NCI-H1694 (cell line): ENCODE results near the gene SMYD2.

Experiments used
- DNase-seq: peaks from one replicate; lab custom pipeline; 2025; lab: John Stamatoyannopoulos, UW

Gene SMYD2

DNA sequence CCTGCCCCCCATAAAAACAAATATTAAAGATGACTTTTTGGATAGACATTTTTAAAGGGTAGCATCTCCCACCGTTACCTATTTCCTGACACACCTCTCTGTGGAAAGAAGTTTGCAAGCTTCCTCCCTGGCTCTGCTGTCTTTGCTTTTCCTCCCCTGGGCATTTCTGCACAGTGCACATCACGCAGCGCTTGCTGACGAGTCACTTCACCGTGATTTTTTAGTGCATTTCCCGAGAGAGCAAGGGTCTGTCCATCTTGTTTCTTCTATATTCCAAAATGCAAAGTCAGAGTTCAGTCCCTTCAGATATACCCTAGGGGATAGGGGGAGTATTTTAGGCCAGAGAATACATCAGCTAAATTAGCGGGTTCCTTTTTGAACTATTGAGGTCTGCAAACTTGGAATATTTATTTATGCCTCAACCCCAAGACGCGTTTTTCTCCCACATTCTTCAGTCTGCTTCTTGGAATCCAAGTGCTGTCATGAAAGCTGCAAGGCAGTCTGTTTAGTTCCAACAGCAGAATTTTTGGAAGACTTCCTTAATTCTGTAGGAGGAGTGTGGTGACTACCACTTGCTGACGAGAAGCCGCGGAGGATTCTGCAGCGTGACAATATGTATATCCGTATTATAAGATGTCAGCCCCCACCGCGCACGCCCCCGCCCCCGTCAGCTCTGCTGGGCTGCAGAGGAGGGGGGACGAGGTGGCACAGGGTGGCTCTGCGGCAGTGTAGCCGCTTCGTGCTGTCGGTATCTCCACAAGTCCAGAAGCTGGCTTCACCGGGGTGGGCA, 22.4 kb downstream of the SMYD2 start:
- DNase-seq, result no peak

DNA sequence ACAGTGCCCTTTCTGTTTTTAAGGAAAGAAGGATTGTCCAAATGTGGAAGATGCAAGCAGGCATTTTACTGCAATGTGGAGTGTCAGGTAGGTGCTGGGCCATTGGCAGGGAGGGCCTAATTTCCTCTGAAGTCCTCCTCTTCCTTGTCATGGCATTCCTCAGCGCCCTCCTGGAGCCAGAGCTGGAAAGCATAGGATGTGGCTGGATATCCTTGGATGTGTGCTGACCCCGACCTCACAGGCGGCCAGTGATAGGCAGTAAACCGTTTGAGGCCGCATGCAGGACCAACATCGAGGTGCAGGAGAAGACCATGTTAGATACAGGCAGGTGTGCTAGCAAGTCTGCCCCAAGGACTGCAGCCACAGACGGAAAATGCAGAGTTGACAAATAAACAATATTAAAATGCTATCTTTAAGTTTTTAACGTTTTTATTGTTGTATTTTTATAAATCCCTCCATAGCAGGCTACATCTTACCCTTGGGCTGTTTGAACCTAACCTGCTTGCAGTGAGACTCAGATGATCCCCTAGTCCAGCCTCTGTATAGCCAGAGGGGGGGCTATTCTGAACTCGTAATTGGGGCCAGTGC, 24.3 kb downstream of the SMYD2 start:
- DNase-seq, result no peak

DNA sequence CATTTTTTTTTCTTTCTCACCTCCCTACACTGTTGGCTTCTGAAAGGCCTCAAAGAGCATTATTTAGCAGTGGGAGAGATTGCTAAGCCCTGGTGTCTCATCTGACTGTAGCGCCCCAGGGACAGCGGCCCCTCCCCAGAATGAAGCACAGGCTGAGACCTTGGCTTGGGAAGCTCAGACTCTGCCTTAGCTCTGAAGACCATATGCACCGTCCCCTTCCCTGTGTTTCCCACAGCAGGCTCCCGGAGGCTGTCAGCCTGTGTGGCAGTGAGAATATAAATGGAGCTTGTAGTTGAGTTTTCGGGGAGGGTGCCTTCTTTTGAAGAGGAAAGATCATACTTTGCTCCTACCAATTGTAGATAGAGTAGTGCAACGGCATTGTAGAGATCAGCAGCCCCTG, 25.3 kb downstream of the SMYD2 start:
- DNase-seq, result no peak

DNA sequence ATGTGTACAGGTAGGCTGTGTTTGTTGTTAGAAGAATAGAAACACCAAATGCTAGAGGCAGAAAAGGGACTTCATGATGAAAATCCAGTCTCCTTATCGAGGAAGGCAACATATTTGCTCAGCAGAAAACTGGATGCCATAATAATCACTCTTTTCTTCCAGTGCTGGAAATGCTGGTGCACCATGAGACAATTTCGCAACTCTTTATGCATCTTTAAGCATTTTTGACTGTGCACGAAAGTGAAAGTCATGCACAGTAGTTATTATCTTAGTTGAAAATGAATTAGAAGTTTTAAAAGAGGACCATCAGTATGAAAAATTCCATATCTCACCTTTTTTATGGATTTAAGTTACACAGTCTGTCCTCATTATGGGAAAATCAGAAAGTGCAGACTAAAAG, 29.1 kb downstream of the SMYD2 start:
- no peak for DNase-seq

DNA sequence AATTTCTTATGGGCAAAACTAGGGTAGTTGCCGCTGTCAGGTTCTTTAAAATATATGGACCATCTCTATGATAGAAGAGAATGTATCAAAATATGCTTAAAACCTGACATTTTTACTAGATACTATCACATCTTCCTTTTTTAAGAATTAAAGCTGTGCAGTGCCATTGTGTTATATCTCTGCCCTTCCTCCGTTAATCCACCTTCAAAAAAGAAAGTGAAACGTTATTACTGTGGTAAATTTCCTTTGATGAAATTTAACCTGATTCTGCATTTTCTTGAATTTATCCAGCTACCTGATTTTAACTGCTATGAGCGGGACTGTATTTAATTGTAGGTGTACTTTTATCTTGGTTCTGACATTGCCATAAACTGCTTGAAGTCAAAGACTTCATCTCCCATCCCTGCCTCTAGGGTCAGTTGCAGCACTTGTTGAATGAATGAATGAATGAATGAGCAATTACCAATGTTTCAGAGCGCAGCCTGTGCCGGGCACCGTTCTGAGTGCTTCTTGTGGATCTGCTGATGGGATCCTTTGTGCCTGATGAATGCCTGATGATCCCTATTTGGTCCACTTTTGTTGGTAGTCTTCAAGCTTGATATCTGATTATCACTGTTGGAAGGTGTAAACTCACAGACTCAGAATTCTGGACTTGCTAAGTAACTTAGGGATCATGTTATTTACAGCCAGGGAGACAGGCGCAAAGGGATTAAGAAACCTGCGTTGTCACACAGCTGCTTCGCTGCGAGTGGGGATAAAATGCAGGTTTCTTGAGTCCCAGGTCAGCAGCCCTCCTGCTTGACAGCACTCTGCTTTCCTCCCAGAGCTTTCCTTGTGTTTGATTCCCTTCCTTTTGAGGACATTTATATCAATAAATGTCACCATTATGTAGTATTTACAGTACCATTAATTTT, 30.1 kb downstream of the SMYD2 start:
- no peak for DNase-seq

DNA sequence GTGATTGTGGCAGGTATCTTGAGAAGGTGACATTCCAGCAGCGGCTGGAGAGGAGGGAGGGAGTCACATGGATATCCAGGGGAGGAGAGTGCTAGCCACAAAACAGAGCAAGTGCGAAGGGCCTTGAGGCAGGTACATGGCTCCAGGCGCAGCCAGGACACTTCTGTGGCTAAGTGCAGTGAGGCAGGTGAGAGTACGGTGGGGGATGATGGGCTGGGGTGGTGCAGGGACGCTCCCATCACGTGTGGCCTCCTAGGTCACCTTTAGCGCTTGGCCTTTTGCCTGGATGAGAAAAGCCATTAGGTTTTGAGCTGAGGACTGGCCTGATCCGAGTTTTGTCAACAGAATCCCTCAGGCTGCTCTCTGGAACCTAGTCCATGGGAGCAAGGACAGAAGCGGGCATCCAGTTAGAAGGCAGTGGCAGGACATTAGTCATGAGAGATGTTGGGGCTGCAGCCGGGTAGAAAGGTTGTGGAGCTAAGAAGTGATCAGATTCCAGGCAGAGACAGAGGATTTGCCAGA, 31.6 kb downstream of the SMYD2 start:
- no peak for DNase-seq

DNA sequence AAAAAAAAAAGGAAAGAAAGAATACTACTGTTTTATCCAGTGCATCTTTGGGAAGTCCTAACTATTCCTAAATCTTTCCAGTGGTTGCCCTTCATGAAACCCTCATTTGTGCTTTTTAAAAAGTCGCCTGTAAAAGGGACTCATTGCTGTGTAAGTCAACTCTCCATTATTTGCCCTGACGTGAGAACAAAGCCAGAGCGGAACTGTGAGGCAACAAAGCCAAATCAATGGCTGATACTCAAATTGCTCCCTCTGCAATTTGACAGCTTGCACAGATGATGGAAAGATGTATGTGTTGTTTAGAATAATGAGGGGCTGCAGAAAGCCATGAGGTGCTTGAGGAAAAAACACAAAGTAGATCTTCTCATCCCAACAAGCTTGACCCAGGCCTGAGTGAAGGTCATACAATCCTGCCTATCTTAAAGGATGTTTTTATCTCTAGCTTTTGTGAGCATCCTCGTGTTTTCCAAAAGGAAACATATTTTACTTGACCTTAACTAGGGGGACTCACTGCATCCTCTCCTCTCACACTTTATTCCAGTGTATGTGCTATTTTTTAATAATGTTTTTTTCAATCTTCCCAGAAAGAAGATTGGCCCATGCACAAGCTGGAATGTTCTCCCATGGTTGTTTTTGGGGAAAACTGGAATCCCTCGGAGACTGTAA, 33.4 kb downstream of the SMYD2 start:
- no peak for DNase-seq

DNA sequence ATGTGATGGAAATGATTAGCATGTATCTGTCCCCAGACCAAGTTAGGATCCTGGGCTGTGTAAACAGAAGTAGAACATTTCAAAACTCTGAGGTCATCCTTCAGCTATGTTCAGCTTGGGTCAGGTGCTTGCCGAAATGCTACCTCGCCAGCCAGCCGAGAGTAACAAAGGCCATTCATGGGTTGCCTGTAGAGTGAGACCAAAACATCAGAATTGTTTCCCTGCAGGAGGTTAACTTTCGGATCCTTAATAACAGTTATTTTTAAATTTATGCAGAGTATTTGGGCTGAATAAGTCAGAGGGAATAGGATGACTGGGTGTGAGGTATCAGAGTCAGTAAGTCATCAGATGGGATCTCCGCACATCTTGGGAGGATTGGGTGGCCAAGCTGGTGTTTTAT, 35.6 kb downstream of the SMYD2 start:
- DNase-seq, result no peak

DNA sequence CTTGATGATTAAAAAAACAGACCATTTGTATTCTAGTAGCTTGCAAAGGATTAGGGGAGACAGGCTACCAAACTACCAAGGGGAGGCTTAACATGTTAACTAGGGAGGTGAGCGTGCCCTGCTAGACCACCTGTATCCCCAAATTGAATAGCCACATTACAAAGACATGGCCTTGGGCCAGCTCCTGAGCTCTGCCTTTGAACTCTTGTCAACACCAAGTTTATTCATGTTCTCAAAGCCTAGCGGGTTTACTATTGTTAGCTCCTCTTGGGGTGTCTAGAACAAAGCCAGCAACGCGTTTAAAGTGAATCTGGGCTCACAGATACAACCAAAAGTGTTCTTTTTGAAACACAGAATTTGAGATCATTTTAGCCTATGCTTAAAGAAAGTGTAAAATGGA, 36.3 kb downstream of the SMYD2 start:
- DNase-seq, result no peak

DNA sequence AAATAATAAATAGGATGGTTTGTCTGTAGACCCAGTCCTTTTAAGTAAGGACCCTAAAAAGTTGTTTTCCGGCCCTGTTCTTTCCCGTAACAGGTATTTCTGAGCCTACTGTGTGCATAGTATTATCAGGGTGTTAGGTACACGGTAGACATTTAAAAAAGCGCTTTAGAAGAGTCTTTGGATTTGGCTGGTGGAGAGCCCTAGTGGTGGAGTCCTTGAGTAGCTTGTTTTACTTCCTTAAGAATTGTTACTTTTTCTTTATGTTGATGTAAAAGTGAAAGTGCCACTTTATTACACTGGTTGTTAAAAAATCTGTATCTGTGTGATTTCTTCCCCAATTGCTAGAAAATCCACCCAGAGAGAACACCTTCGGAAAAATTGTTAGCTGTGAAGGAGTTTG, 36.8 kb downstream of the SMYD2 start:
- no peak for DNase-seq

DNA sequence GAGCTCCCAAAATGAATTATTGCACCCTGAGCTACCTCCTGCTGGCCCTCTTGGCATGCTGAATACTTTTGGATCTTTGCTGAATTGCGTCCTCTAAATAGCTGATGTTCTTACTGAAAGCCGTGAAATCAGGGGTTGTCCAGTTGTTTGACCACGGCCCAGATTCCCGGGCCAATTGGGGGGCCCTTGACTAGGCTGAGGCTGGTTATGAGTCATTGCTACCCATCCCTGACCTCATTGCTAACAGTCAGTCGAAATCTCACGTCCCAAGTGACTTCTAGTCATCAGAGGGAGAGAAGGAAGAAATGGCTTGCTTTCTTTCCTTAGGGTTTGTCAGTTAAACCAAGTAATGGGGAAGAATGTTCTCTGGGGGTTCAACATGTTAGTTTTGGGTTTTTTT, 37.4 kb downstream of the SMYD2 start:
- no peak for DNase-seq

DNA sequence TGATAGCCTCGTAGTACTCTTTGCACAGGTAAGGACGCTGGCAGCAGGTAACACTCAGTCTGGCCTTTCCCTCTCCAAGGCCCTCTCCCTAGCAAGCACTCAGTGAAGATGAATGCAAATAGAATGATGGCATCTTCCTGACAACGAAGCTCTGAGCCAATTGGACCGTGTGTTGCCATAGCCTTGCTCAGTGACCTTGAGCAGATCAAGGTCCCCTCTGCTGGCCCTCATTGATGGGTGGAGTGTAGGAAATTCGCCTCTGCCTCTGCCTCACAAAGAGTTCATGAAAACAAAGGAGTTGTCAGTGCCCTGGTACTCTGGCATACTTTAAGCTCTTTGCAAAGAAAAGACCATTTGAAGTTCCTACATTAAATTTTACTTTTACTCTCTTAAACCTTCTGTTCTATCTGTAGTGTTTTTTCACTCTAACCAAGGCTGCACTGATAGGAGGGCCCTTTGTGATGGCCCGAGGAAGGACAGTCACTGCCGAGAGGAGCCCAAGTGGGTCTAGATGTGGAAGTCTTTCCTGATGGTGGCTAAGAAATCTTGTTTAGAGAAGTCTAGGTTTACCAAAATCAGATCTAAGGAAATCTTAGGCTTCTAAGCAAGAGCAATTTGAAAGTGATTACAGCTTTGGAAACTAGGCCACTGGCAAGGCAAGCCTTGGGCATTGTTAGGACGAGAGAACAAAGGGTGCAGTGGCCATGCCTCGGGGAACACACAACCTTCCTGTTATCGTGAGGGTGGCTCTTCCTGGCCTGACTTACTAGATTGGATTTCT, 38.2 kb downstream of the SMYD2 start:
- no peak for DNase-seq

DNA sequence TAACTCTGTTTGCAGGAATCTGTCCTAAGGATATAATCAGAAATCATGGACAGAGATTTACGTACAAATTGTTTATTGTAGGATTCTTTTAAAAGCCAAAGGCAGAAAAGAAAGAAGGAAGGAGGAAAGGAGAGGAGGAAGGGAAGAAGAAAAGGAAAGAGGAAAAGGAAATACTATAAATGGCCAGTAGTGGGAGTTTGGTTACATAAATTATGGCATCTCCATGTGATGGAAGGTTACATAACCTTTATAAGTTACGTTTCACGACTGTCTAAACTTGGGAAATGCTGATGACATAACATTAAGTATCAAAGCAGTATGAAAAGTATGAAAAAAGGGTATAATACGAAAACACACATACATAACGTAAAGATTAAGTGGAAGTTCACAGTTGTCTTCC, 39.0 kb downstream of the SMYD2 start:
- DNase-seq, result peak; percentile 3

DNA sequence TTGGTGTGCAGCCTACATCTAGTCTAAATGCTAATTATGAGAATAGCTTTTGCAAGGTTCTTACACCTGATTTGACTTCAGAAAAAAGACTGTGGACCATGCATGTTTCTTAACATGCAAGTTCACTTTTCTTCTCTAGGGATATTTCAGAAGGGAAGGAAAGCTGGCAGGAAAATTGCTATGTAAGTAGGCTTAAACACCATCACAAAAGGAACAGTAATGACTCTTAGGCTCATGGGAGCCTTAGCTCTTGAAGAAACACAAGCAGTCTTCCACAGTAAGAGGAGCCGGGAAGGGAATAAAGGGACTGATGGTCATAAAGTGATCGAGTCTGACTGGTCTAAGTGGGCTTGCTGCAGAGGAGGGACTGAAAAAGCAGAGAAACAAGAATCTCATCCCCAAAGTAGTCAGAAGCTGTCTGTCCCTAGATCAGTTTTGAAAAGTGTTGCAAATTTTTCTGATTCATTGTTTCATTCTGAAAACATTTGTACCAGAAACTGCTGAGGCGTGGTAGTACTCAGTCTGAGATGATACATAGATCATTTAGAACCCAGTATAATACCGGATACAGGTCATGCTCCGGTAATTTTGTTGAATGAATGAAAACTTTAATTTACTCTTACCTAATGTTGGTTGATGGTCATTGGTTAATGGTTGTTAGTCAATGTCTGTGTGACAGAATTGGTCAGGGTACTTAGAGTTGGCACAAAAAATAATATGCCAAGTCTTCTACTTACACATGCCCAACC, 40.9 kb downstream of the SMYD2 start:
- DNase-seq, result no peak

DNA sequence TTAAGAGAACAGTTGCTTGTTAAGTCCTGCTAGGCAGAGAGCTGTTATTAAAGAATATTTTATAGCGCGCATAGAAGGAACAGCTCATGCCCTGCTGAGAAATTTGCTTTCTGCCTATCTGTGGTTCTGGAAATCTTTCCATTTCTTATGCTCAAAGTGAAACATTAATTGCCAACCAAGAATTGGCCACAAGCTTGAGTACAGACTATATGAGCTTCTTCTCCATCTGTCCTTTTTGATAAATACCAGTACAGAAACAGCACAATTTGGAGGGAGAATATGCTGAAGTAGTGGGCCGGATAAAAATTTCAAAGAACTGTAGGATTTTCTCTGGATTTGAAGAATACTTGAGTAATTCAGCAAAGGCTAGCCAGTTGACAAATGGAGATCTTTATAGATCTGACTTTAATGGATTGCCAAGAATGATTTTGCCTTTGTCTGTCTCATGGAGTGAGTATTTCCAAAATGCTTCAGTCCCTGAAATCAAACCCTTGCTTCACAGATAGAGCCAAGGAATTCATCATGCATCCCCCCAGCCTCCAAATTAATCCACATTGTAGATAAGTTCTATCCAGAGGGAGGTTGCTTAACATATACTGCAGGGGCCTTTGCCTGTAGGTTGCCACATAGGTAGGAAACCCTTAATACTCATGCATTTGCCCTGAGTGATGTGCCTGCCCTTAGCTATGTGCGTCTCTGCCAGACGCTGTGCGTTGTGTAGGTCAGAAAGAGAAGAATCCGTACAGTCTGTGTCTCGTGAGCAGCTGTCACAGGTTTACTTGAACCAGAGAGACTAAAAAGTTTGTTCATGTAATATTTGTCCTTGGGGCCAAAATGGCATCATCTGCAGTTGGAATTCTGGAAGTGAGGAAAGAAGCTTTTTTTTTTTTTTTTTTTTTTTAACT, 44.2 kb downstream of the SMYD2 start:
- no peak for DNase-seq

DNA sequence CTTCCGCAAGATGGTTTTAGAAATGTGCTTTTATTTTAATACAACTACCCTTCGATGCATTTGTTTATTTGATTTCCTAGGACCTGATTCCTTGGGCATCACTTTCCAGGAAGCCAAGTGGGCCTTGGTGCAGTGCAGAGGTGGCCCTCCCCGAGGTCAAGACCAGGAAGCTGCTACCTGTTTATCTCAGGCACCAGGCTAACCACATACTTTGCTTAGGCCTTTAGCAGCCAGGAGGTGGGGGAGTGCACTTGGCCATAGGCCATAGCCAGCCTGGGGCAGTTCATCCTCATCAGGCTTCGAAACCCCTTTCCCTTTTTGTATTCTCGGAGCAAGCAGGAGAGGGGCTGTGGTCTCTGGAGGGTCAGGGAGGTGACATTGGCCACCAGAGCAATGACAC, 45.4 kb downstream of the SMYD2 start:
- no peak for DNase-seq

DNA sequence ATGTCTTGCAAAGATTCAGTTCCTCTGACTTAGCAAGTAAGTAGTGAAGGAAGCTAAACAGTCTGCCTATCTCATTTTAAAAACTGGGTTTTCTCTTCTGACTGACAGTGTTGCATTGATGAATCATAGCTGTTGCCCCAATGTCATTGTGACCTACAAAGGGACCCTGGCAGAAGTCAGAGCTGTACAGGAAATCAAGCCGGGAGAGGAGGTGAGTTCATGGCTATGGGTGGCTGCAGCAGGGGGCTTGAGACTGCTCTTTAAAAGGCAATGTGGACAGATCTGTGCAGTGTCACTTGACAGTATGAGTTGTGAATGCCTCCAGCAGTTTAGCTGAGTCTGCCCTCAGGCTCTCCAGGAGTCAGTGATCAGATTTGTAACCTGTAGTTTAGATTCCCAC, 46.6 kb downstream of the SMYD2 start:
- no peak for DNase-seq

DNA sequence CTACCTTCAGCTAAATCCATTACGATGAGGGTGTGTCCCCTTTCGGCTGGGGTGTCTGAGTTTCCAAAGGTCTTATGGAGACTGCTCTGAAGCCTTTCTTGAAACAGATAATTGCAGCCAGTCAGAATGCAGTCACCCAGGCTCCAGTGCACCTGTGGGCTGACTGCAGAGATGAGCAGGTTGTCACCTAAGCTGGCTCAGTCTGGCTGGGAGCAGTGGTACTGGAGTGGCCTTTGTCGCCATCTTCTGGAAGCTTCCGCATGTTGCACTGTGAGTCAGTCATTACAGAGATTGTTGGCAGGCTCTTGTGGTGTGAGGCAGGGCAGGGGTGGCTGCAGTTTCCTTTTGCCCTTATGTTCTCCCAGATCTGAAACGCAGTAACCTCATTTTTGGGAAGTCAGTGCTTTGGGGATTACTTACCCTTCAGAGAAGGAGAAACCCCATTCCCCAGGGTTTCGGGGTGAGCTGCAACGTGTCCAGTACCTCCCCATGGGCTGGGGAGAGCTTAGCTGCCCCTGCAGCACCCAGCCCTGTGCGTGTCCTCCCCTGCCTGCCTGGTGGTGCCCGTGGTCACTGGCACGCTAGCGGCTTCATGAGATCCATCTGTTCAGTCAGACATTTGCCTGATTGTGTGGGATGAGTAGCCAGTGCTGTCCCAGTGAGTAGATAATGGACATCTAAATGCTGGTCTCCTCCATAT, 48.0 kb downstream of the SMYD2 start:
- peak; percentile 70 for DNase-seq
